ENCODE results near the gene DDX54. TPM values are rescaled to one million over a fixed set of nuclear protein-coding genes. Genes with fewer than 3 reads are reported as not detected.
A peak's percentile ranks its signal among the peaks of the same experiment; 100 is the strongest.

Gene DDX54
- total RNA-seq = 57.4 TPM

- DNase-seq (ENCODE audit: low read depth in 2 of 3, low spot score in 2 of 3) = peak; percentile 74 to 89 (median 81)
Observed at GRCh38 chr12:113185180-113186032, at the start of gene DDX54, which contains the start of gene RITA1. TSS of gene DDX54 (minus strand) at chr12:113185478. CDS start at chr12:113185451, 27 bp downstream. TSS of gene RITA1 (plus strand) at chr12:113185721. CDS start at chr12:113186747, 1,026 bp downstream.

GRCh38 chr12:113234483-113234882, 49.2 kb upstream of the DDX54 start:
- DNase-seq (ENCODE audit: low read depth in 2 of 3, low spot score in 2 of 3) = no peak

GRCh38 chr12:113233967-113234366, 48.7 kb upstream of the DDX54 start:
- DNase-seq (ENCODE audit: low read depth in 2 of 3, low spot score in 2 of 3) = no peak

GRCh38 chr12:113232840-113233585, 47.7 kb upstream of the DDX54 start:
- DNase-seq (ENCODE audit: low read depth in 2 of 3, low spot score in 2 of 3) = peak; percentile 51 to 96 (median 94)

GRCh38 chr12:113232089-113232839, 47.0 kb upstream of the DDX54 start:
- no peak for DNase-seq (ENCODE audit: low read depth in 2 of 3, low spot score in 2 of 3)

GRCh38 chr12:113231235-113232088, 46.2 kb upstream of the DDX54 start:
- DNase-seq (ENCODE audit: low read depth in 2 of 3, low spot score in 2 of 3) = no peak

- no peak for DNase-seq (ENCODE audit: low read depth in 2 of 3, low spot score in 2 of 3)
Observed at GRCh38 chr12:113230315-113231234, 45.3 kb upstream of the DDX54 start.

- no peak for DNase-seq (ENCODE audit: low read depth in 2 of 3, low spot score in 2 of 3)
Observed at GRCh38 chr12:113228394-113229028, 43.2 kb upstream of the DDX54 start.

GRCh38 chr12:113227686-113228391, 42.6 kb upstream of the DDX54 start:
- no peak for DNase-seq (ENCODE audit: low read depth in 2 of 3, low spot score in 2 of 3)

GRCh38 chr12:113226696-113227568, 41.7 kb upstream of the DDX54 start:
- DNase-seq (ENCODE audit: low read depth in 2 of 3, low spot score in 2 of 3) = no peak

- DNase-seq (ENCODE audit: low read depth in 2 of 3, low spot score in 2 of 3) = no peak
Observed at GRCh38 chr12:113224955-113225354, 39.7 kb upstream of the DDX54 start.

GRCh38 chr12:113222730-113223531, 37.7 kb upstream of the DDX54 start:
- no peak for DNase-seq (ENCODE audit: low read depth in 2 of 3, low spot score in 2 of 3)

- DNase-seq (ENCODE audit: low read depth in 2 of 3, low spot score in 2 of 3) = no peak
Observed at GRCh38 chr12:113221997-113222729, 36.9 kb upstream of the DDX54 start.

GRCh38 chr12:113221181-113221996, 36.1 kb upstream of the DDX54 start, which contains the start of gene TPCN1:
TSS of gene TPCN1 (plus strand) at chr12:113221464. CDS start at chr12:113226853, 5,389 bp downstream.
- peak; percentile 93 to 100 (median 100) for DNase-seq (ENCODE audit: low read depth in 2 of 3, low spot score in 2 of 3)

Measured in hematopoietic multipotent progenitor cell (in vitro differentiated cells).